HG03095 (cell line): Measurements from ENCODE around the gene POLR3K.
"Not testable (repeated sequence)": the region's sequence is repeated elsewhere in the genome, so short reads cannot be mapped to it uniquely, and the experiment has no call there.

Source experiments
- ATAC-seq: cut with Tn5 transposase; IDR thresholded peaks from one replicate; pipeline ENCODE4 v1.9.1; 2021; ENCODE audit warnings: moderate library complexity; ENCODE audit not compliant: unreplicated experiment

Gene POLR3K

DNA sequence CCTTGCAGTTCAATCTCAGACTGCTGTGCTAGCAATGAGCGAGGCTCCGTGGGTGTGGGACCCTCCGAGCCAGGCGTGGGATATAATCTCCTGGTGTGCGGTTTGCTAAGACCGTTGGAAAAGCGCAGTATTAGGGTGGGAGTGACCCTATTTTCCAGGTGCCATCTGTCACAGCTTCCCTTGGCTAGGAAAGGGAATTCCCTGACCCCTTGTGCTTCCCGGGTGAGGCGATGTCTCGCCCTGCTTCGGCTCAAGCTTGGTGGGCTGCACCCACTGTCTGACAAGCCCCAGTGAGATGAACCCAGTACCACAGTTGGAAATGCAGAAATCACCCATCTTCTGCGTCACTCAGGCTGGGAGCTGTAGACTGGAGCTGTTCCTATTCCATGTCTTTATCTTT lies 32.5 kb downstream of the POLR3K start:
- not testable (repeated sequence) for ATAC-seq

GRCh38 chr16:17062-17765 lies 36.2 kb downstream of the POLR3K start:
- not testable (repeated sequence) for ATAC-seq

DNA sequence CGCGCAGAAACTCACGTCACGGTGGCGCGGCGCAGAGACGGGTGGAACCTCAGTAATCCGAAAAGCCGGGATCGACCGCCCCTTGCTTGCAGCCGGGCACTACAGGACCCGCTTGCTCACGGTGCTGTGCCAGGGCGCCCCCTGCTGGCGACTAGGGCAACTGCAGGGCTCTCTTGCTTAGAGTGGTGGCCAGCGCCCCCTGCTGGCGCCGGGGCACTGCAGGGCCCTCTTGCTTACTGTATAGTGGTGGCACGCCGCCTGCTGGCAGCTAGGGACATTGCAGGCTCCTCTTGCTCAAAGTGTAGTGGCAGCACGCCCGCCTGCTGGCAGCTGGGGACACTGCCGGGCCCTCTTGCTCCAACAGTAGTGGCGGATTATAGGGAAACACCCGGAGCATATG lies 42.6 kb downstream of the POLR3K start:
- ATAC-seq: not testable (repeated sequence)

DNA sequence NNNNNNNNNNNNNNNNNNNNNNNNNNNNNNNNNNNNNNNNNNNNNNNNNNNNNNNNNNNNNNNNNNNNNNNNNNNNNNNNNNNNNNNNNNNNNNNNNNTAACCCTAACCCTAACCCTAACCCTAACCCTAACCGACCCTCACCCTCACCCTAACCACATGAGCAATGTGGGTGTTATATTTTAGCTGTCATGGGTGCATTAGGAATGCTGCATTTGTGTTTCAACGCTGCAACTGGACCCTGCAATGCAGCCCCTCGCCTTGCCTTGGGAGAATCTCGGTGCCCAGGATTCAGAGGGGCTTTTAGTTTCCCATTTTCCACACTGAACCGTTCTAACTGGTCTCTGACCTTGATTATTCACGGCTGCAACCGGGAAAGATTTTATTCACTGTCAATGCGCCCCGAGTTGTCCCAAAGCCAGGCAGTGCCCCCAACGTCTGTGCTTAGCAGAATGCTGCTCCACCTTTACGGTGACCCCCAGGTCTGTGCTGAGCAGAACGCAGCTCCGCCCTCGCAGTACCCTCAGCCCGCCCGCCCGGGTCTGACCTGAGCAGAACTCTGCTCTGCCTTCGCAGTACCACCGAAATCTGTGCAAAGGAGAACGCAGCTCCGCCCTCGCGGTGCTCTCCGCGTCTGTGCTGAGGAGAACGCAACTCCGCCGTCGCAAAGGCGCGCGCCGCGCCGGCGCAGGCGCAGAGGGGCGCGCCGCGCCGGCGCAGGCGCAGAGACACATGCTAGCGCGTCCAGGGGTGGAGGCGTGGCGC lies 43.3 kb downstream of the POLR3K start:
- ATAC-seq: no peak
